Activated CD8-positive, alpha-beta T cell treated with anti-CD3 and anti-CD28 coated beads for 36 hours (primary cell): ENCODE results near the gene GOLGA2. TPM values are rescaled to one million over a fixed set of nuclear protein-coding genes. Genes with fewer than 3 reads are reported as not detected.

Source experiments
- ATAC-seq: fragments of 200-7000 bp; cut with Tn5 transposase; one replicate; pipeline ENCODE4 v1.10.0; 2021; ENCODE audit warnings: mild to moderate bottlenecking, moderate library complexity
- CTCF ChIA-PET: fragments of 350-600 bp; sonication (Branson Sonifier 250); formaldehyde crosslinking; loops from one replicate; lab custom pipeline; 2021; ENCODE audit warnings: antibody characterized with exemption; lab: Charles Lee
- POLR2A ChIA-PET: fragments of 350-600 bp; sonication (Branson Sonifier 250); formaldehyde crosslinking; loops from one replicate; lab custom pipeline; 2021; ENCODE audit warnings: antibody characterized with exemption; lab: Charles Lee
- DNase-seq: peaks from one replicate; pipeline ENCODE4 v3.0.0-alpha.2; 2020
- H3K27ac Mint-ChIP-seq: one replicate; pipeline ENCODE4 v1.8.0; 2021; ENCODE audit warnings: mild to moderate bottlenecking, mixed read lengths
- H3K27me3 Mint-ChIP-seq: one replicate; pipeline ENCODE4 v1.8.0; 2021; ENCODE audit warnings: mixed read lengths
- H3K36me3 Mint-ChIP-seq: one replicate; pipeline ENCODE4 v1.8.0; 2021; ENCODE audit warnings: low read depth, mixed read lengths
- H3K4me1 Mint-ChIP-seq: one replicate; pipeline ENCODE4 v1.8.0; 2021; ENCODE audit warnings: low read depth, mixed read lengths
- H3K4me3 Mint-ChIP-seq: one replicate; pipeline ENCODE4 v1.8.0; 2021; ENCODE audit warnings: mild to moderate bottlenecking, moderate library complexity, mixed read lengths
- H3K9me3 Mint-ChIP-seq: one replicate; pipeline ENCODE4 v1.8.0; 2021; ENCODE audit warnings: mixed read lengths
- CTCF ChIP-seq: fragments of 200-600 bp; IDR thresholded peaks from one replicate; pipeline ENCODE4 v1.8.0; 2022; ENCODE audit warnings: antibody characterized with exemption, mild to moderate bottlenecking
- intact Hi-C: fragments of 100-400 bp; cut with micrococcal nuclease; formaldehyde crosslinking; loops from one replicate; pipeline ENCODE4 v1.10.0; 2022
- total RNA-seq, 2 experiments: library from RNA; stranded (reverse); gene quantifications; one replicate each; pipeline ENCODE4 v1.2.3, GENCODE V29; 2021

GOLGA2 gene
- total RNA-seq, 2 experiments from 2014 or later, result 29.8 to 34.6 TPM

- no peaks in the 10 kb centered on the region for H3K27me3 Mint-ChIP-seq
- ChIA-PET CTCF (interaction anchor here (0.7 to 2.0 kb wide), 5 partner anchors 14 to 144 kb away, joined by 3 to 5 read pairs (median 3); no protein-coding TSS in a partner anchor), POLR2A (interaction anchor here (1.7 kb wide), 1 partner anchor 12 kb away, joined by 4 read pairs; no protein-coding TSS in a partner anchor)
- H3K27ac Mint-ChIP-seq, result peak overlapping the region; percentile 72
- peak overlapping the region; percentile 77 for H3K4me3 Mint-ChIP-seq
- H3K9me3 Mint-ChIP-seq, result no peaks in the 10 kb centered on the region
- intact Hi-C loops, result no loop called here
- H3K4me1 Mint-ChIP-seq, result peaks cover 11% of the 10 kb centered on the region
- peak; percentile 98 for DNase-seq
- H3K36me3 Mint-ChIP-seq, result no peaks in the 10 kb centered on the region
- peak; percentile 98 for ATAC-seq
- TF ChIP-seq CTCF, result no peak
Observed at GRCh38 chr9:128218518-128219389, 57.1 kb downstream of the GOLGA2 start.

GRCh38 chr9:128218172-128218517 is 57.7 kb downstream of the GOLGA2 start:
- intact Hi-C loops, result no loop called here
- H3K27me3 Mint-ChIP-seq, result no peaks in the 10 kb centered on the region
- peak overlapping the region; percentile 77 for H3K4me3 Mint-ChIP-seq
- H3K27ac Mint-ChIP-seq, result peak overlapping the region; percentile 72
- ChIA-PET POLR2A (interaction anchor here (0.8 to 1.7 kb wide), 2 partner anchors 12 to 43 kb away, joined by 3 to 4 read pairs; no protein-coding TSS in a partner anchor), CTCF (interaction anchor here (0.7 to 2.0 kb wide), 5 partner anchors 13 to 145 kb away, joined by 3 to 5 read pairs (median 3); no protein-coding TSS in a partner anchor)
- no peaks in the 10 kb centered on the region for H3K9me3 Mint-ChIP-seq
- H3K36me3 Mint-ChIP-seq, result no peaks in the 10 kb centered on the region
- DNase-seq (no peak), ATAC-seq (no peak)
- TF ChIP-seq CTCF, result no peak
- peaks cover 11% of the 10 kb centered on the region for H3K4me1 Mint-ChIP-seq

GRCh38 chr9:128216781-128217553 is 58.8 kb downstream of the GOLGA2 start:
- Mint-ChIP-seq H3K4me3 (no peak overlapping the region), H3K4me1 (peaks cover 11% of the 10 kb centered on the region), H3K27ac (no peak overlapping the region), H3K9me3 (no peaks in the 10 kb centered on the region), H3K27me3 (peaks cover 2% of the 10 kb centered on the region), H3K36me3 (no peaks in the 10 kb centered on the region)
- CTCF ChIA-PET, result interaction anchor here (1.0 to 2.0 kb wide), 2 partner anchors 13 to 125 kb away, joined by 4 to 5 read pairs; no protein-coding TSS in a partner anchor
- intact Hi-C loops, result no loop called here
- no peak for TF ChIP-seq CTCF
- ATAC-seq, result no peak
- POLR2A ChIA-PET, result interaction anchor here (0.8 to 1.9 kb wide), 3 partner anchors 10 to 42 kb away, joined by 3 to 4 read pairs (median 4); no protein-coding TSS in a partner anchor
- no peak for DNase-seq

- peaks cover 2% of the 10 kb centered on the region for H3K27me3 Mint-ChIP-seq
- no peak overlapping the region for H3K27ac Mint-ChIP-seq
- ATAC-seq (no peak), DNase-seq (no peak)
- no peaks in the 10 kb centered on the region for H3K9me3 Mint-ChIP-seq
- intact Hi-C loops, result no loop called here
- H3K36me3 Mint-ChIP-seq, result no peaks in the 10 kb centered on the region
- ChIA-PET CTCF (interaction anchor here (1.0 kb wide), 1 partner anchor 12 kb away, joined by 4 read pairs; no protein-coding TSS in a partner anchor), POLR2A (interaction anchor here (1.9 kb wide), 1 partner anchor 9 kb away, joined by 4 read pairs; no protein-coding TSS in a partner anchor)
- no peak for TF ChIP-seq CTCF
- H3K4me1 Mint-ChIP-seq, result peaks cover 11% of the 10 kb centered on the region
- no peak overlapping the region for H3K4me3 Mint-ChIP-seq
Observed at GRCh38 chr9:128215491-128216409, 60.1 kb downstream of the GOLGA2 start.
